Hair follicle dermal papilla cell (primary cell): ENCODE results near the gene CARD10. TPM values are rescaled to one million over a fixed set of nuclear protein-coding genes. Genes with fewer than 3 reads are reported as not detected.

Experiments used
- total RNA-seq: library from RNA; depleted of rRNA; stranded (reverse); fragments of >200 nt; gene quantifications from 2 replicates; pipeline ENCODE4 v1.2.3, GENCODE V29; 2012

The CARD10 gene, protein sequence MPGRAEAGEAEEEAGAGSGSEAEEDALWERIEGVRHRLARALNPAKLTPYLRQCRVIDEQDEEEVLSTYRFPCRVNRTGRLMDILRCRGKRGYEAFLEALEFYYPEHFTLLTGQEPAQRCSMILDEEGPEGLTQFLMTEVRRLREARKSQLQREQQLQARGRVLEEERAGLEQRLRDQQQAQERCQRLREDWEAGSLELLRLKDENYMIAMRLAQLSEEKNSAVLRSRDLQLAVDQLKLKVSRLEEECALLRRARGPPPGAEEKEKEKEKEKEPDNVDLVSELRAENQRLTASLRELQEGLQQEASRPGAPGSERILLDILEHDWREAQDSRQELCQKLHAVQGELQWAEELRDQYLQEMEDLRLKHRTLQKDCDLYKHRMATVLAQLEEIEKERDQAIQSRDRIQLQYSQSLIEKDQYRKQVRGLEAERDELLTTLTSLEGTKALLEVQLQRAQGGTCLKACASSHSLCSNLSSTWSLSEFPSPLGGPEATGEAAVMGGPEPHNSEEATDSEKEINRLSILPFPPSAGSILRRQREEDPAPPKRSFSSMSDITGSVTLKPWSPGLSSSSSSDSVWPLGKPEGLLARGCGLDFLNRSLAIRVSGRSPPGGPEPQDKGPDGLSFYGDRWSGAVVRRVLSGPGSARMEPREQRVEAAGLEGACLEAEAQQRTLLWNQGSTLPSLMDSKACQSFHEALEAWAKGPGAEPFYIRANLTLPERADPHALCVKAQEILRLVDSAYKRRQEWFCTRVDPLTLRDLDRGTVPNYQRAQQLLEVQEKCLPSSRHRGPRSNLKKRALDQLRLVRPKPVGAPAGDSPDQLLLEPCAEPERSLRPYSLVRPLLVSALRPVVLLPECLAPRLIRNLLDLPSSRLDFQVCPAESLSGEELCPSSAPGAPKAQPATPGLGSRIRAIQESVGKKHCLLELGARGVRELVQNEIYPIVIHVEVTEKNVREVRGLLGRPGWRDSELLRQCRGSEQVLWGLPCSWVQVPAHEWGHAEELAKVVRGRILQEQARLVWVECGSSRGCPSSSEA
- total RNA-seq = 11.9 and 17.4 TPM in 2 replicates

DNA sequence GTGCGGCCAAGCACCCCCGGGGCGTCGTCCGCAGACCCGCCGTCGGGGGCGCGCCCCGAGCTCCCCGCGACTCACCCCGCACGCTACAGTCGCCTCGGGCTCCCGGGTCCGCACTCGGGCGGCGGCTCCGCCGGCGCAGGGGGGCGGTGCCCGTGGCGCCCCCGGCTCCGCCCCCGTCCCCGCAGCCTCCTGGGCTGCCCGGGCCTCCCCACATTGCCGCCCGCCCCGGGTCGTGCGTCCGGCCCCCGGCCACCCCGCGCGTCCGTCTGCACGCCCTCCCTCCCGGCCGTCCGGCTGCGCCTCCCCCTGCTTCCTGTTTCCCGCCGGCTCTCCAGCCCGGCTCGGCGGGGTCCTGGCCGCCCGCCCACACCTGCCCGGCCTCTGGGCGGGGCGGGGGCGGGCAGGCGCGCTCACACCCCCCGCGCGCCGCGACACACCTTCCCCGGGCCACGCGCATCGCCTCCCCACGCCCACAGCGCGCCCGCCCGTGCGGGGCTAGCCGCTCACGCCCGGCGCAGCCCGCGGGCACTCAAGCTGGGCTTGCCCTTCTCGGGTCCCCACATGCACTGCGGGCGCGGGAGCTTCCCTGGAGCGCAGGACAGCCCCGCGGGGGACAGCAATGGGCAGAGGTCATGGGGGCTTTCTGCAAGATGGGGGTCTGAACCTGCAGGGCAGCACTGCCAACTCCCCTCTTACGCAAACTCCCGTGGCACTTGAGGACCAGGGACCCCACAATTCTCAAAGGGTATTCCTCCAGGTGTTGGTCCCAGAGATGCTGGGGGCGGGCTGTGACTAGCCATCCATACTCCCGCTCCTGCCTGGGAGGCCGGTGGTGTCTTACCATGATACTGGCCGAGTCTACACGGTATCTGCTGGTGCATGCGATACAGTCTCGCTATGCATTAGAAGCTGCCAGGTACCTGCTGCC is at the start of gene CARD10:
TSS of gene CARD10 (minus strand) at position 148 of the 928 bp plus-strand sequence. CDS start 215 bp downstream, outside the sequence.

DNA sequence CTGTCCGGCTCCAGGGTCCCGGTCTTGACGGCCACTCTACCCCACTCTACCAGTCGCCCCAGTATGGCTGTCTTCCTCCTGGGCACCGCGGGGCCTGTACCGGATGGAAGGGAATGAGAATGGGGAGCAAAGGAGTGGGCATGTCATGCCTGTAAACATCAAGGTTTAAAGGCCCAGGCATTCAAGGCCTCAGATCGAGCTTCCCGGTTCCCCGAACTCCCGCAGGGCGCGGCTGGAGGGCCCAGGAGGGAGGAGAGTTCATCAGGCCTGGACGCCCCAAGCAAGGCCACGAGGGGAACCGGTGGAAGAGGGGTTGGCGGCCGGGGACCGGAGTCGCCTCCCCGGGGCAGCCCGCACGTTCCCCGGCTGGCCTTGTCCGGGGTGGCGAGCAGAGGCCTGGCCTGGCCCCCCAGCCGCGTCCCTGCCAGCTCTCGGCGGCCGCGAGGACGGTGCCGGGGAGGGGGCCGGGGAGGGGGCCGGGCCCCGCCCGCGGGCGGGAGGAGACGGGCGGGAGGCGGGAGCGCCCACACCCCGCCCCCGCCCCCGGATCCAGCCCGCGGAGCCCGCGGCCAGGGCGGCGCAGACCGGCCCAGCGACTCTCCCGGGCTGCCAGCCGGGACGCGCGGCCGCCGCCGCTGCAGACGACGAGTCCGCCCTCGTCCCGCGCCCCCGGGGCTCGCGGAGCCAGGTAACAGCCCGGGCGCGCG is 40.8 kb upstream of the CARD10 start, which contains the start of gene CDC42EP1:
TSS of gene CDC42EP1 (plus strand) at position 580 of the 707 bp plus-strand sequence. CDS start 5,870 bp downstream, outside the sequence.

DNA sequence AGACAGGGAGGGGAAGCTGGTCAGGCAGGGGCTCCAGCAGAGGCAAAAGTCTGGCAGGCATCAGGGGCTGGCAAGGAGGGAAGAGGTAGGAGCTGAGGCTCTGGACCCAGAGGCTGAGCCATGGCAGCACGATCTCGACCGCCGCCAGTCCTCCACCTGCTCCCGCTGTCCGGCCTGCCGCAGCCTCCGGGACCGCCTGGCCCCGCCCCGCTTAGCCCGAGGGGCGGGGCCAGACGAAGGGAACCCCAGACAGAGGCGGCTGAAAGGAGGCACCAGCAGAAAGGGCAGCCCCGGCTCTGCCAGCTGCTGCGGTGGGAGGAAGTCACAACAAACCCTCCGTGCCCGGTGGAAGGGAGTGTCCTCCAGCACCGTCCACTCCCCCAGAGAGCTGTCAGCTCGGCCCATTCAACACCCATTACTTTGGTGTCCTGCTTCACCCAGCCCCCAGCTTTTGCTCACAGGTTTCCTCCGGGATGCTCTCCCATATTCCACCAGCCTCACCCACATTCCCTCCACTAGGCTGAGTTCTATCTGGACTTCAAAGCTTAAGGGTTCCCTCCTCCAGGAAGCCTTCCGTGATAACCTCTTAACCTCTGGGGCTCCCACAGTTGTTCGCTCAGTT is 32.9 kb downstream of the CARD10 start, which contains the start of gene MFNG:
TSS of gene MFNG (minus strand) at position 161 of the 622 bp plus-strand sequence. CDS start 207 bp downstream, outside the sequence.

Other genes with a start within 250 kb of the CARD10 start
- gene CYTH4, start 236.9 kb downstream of the CARD10 start, total RNA-seq = not detected in 2 replicates
- under 0.01 TPM in 1 of 2 replicates, not detected in the other for gene ELFN2, start 91.9 kb downstream of the CARD10 start, total RNA-seq
- 0.16 TPM in 1 of 2 replicates, not detected in the other for gene MFNG, start 33.0 kb downstream of the CARD10 start, total RNA-seq
- 41.7 and 53.3 TPM in 2 replicates for gene CDC42EP1, start 41.1 kb upstream of the CARD10 start, total RNA-seq
- not detected in 2 replicates for gene LGALS2, start 60.7 kb upstream of the CARD10 start, total RNA-seq
- gene GGA1, start 89.4 kb upstream of the CARD10 start, total RNA-seq = 34.5 and 43.8 TPM in 2 replicates
- 4.0 and 5.4 TPM in 2 replicates for gene SH3BP1, start 120.3 kb upstream of the CARD10 start, total RNA-seq
- gene PDXP, start 139.3 kb upstream of the CARD10 start, total RNA-seq = 4.6 and 5.5 TPM in 2 replicates
- 3,488 and 6,007 TPM in 2 replicates for gene LGALS1, start 156.2 kb upstream of the CARD10 start, total RNA-seq
- 9.6 and 13.8 TPM in 2 replicates for gene NOL12, start 166.9 kb upstream of the CARD10 start, total RNA-seq
- 103 and 138 TPM in 2 replicates for gene TRIOBP, start 177.6 kb upstream of the CARD10 start, total RNA-seq